Coronary artery (tissue), 2 donors: ENCODE measurements around the gene H2AZ1.

Experiments used
- DNase-seq: peaks from one replicate; pipeline ENCODE4 v3.0.0-alpha.2; 2017; ENCODE audit warnings: low spot score
- H3K27ac ChIP-seq, 2 donors: fragments of 200-600 bp; sonication (generic); one replicate each; pipeline ENCODE4 v1.5.1; 2016 to 2019
- H3K4me3 ChIP-seq: fragments of 200-600 bp; sonication (generic); 2 replicates; pipeline ENCODE4 v1.5.1; 2016; ENCODE audit warnings: mild to moderate bottlenecking, moderate library complexity
- TF ChIP-seq, protein P1 (sequence below): fragments of 200-600 bp; sonication (generic); IDR thresholded peaks from one replicate; pipeline ENCODE4 v1.5.1; 2019; ENCODE audit warnings: antibody characterized with exemption

H2AZ1 gene

DNA sequence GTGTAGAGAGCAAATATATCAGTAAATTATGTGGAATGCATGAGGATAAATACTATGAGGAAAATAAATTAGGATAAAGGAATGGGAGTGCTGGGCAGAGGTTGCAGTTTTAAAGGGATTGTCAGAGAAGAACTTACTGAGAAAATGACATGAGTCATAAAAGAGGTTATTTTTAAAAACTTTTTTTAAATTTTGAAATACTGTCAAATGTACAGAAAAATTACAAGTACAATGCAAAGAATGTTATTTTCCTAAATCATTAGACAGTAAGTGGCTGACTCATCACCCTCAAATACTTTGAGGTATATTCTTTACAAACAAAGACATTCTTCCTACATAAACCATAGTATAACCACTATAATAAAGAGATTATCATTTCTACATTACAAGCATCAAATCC lies 29.8 kb upstream of the H2AZ1 start:
- TF ChIP-seq, protein P1, sequence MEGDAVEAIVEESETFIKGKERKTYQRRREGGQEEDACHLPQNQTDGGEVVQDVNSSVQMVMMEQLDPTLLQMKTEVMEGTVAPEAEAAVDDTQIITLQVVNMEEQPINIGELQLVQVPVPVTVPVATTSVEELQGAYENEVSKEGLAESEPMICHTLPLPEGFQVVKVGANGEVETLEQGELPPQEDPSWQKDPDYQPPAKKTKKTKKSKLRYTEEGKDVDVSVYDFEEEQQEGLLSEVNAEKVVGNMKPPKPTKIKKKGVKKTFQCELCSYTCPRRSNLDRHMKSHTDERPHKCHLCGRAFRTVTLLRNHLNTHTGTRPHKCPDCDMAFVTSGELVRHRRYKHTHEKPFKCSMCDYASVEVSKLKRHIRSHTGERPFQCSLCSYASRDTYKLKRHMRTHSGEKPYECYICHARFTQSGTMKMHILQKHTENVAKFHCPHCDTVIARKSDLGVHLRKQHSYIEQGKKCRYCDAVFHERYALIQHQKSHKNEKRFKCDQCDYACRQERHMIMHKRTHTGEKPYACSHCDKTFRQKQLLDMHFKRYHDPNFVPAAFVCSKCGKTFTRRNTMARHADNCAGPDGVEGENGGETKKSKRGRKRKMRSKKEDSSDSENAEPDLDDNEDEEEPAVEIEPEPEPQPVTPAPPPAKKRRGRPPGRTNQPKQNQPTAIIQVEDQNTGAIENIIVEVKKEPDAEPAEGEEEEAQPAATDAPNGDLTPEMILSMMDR: no peak
- no peak overlapping the region for H3K27ac ChIP-seq
- no peak overlapping the region for H3K4me3 ChIP-seq
- no peak for DNase-seq

DNA sequence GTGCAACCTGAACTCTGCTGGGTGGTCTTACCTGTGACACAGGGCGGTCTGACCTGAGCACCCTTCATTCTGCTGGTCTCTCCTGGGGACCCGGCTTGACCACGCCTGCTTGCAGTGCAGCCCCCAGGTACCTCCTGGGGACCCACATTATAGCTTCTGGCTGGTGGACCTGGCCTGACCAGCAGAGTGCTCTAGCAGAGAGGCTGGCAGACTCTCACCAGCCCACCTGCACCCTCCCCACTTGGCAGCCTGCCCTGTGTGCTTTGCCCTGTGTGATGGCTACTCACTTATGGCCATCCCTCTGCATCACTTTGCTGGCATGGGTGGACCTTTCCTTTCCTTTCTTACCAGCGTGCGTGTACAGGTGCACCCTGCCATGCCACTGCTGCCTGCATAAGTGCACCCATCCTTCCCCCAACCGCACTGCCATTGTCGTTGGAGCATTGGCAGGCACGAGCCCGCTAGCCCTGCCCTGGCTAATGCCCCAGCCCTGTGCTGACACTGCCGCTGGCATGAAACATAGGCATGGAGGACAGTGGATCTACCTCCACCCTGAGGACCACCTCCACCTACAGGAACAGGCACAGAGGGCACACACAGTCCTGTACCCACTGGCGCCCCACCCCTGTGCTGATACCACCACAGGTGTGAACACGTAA lies 21.5 kb upstream of the H2AZ1 start:
- Histone ChIP-seq H3K4me3 (no peak overlapping the region), H3K27ac (no peak overlapping the region)
- DNase-seq: no peak
- TF ChIP-seq, protein P1: no peak

DNA sequence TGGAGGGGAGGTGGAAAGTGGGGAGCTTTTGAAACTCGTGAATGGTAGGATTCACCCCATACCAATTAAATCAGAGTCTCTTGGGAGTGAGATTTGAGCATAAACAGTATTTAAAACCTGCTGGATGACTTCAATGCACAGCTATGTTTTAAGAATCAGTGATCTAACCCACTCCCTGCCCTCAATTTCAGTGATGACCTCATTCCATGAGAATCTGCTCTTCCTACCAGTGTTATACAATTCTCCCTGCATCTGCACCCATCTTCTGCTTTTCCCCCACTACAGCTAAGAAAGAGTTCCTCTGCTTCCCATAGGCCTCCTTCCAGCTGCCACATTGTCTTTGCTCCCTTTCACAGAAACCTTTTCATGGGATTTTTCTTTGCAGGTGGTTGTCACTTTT lies 18.3 kb upstream of the H2AZ1 start:
- no peak overlapping the region for H3K4me3 ChIP-seq
- TF ChIP-seq, protein P1: no peak
- DNase-seq: no peak

DNA sequence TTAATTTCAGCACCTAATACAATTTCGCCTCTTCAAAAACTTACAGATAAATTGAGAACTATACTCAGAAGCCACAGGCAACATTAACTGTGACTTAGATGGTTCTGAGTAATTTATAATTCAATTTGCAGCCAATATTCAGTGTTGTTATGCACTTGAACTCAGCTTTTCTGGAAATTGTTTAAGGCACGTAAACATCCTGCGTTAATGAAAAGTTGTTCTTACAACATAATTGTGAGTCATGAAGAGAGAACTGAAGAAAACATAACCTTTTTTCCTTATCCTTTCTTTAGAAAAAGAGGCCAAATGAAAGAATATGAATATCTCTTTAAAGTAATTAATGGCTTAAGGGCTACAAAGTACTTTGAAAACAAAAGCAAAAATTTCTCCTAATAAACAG lies 16.6 kb upstream of the H2AZ1 start:
- no peak overlapping the region for H3K27ac ChIP-seq
- H3K4me3 ChIP-seq: no peak overlapping the region
- no peak for DNase-seq
- TF ChIP-seq, protein P1: no peak

More for the DNA sequence above, 18.3 kb upstream of the H2AZ1 start:
- no peak overlapping the region for H3K27ac ChIP-seq

DNA sequence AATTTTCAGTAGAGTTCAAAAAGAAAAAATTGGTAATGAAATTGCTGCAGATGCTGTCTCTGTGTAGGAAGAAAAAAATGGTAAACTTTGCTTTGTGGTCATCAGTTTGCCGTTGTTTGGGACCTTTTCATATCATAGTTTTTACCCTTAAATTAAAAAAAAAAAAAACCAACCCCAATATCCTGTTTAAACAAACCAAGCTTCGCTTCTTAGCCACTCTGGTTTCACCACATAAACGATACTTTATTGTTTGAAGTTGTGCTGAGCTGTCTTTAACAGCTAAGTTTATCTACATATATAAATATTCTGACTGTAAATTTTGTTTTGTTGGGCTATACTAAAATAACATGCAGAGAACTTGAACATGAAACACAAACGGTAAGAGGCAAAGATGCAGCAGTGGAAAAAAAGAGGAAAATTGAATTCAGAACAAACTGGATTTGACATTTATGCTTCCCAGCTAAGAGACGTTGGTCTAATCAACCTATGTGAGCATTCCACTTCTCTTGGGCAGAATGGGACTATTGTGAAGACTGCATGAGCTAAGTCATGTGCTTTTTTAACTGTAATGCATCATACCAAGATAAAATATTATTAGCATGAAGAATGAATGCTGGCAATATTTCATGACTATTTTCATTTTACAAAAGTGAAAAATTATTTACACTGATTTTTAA lies 15.7 kb upstream of the H2AZ1 start:
- no peak for DNase-seq
- no peak overlapping the region for H3K4me3 ChIP-seq
- TF ChIP-seq, protein P1: no peak
- no peak overlapping the region for H3K27ac ChIP-seq

DNA sequence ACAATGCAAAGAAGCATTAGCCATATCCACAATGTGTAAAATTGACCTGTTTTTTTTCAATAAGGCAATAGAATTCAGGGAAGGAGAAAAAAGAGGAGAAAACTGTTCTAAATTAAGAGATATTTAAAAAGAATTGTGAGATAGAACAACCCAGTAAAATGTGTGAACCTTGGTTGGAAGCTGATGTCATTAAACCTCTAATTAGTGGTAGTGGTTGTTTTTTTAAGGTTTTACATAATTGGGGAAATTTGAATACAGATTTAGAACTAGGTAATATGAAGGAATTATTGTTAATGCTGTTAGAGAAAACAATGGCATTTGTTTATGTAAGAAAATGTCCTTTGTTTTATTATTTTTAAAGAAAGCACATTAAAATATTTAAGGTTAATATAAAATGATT lies 15.1 kb upstream of the H2AZ1 start:
- Histone ChIP-seq H3K4me3 (no peak overlapping the region), H3K27ac (no peak overlapping the region)
- no peak for DNase-seq
- TF ChIP-seq, protein P1: no peak

DNA sequence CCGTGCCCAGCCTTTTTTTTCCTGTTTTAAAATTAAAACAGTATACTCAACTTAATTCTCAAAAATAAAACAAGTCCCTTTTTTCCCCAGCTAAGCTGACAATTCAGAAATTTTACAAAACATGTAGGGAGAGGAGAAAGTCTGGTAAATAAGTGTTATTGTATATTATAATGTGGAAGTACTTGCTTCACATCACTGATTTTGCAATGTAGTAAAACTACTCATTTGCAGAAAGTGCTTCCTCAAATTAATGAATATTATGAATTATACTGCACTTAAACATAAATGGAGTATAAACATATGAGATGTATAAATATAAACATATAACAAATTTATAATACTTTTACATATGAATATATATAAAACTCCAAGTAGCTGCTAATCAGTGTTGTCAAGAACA lies 11.6 kb upstream of the H2AZ1 start:
- Histone ChIP-seq H3K27ac (no peak overlapping the region), H3K4me3 (no peak overlapping the region)
- no peak for DNase-seq
- TF ChIP-seq, protein P1: no peak
